Fibroblast of skin of left biceps (primary cell): ENCODE data around the gene PRR7.
A peak's percentile ranks its signal among the peaks of the same experiment; 100 is the strongest.
"Not testable (repeated sequence)": the region's sequence is repeated elsewhere in the genome, so short reads cannot be mapped to it uniquely, and the experiment has no call there.

ENCODE experiments used
- DNase-seq, 2 experiments: peaks; one replicate each; pipeline ENCODE4 v3.0.0-alpha.2; 2013; ENCODE audit warnings: low read depth in 2 of 2

The PRR7 gene, protein sequence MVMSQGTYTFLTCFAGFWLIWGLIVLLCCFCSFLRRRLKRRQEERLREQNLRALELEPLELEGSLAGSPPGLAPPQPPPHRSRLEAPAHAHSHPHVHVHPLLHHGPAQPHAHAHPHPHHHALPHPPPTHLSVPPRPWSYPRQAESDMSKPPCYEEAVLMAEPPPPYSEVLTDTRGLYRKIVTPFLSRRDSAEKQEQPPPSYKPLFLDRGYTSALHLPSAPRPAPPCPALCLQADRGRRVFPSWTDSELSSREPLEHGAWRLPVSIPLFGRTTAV

GRCh38 chr5:177446200-177447065, at the start of gene PRR7:
PRR7 (plus strand) TSS chr5:177446814; CDS start chr5:177455068, 8,254 bp downstream.
- DNase-seq: peak in 1 of 2 experiments; percentile 18

GRCh38 chr5:177397875-177398390, 48.7 kb upstream of the PRR7 start:
- no peak for DNase-seq

DNA sequence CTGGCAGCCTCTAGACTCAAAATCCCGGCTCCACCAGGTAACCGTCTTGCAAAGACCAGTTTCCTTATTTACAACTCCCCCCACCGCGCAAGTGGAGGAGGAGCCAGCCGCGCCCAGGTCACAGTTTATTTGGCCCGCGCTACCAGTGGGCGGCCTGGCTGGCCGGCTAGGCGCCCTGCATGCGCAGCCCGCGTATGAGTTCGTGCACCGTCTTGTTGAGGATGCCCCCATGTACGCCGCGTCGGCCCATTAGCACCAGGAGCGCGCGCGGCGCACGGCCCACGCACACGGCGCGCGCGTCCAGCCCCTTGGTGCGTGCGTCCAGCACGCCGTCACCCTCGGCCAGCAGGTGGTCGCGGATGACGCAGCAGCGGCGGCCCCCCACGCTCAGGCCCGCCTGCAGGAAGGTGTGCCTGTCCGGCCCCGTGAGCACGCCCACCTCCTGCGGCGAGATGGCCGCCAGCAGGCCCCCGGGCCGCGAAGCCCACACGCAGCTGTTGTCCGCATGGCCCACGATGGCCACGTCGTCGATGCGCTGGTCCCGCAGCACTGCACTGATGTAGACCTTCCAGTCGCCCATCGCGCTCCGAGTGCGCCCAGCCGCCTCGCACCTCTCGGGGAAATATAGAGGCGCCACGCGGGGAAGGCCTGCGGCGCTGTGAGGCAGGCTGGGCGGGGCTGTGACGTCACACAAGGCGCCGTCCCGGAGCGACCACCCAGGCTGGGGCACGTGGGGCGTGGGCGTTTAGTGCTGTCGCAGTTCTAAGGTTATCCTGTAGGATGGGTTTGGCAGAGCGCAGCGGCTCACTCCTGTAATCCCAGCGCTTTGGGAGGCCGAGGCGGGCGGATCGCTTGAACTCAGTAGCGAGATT, 46.4 kb upstream of the PRR7 start, which contains the start of gene PFN3:
Gene PFN3 (minus strand): TSS at position 665 of the 872 bp plus-strand sequence. CDS start 85 bp downstream, at position 580.
- no peak for DNase-seq

- no peak for DNase-seq
These were observed 44.2 kb upstream of the PRR7 start for GRCh38 chr5:177402271-177403043.

GRCh38 chr5:177403102-177403791, 43.4 kb upstream of the PRR7 start:
- DNase-seq: no peak

DNA sequence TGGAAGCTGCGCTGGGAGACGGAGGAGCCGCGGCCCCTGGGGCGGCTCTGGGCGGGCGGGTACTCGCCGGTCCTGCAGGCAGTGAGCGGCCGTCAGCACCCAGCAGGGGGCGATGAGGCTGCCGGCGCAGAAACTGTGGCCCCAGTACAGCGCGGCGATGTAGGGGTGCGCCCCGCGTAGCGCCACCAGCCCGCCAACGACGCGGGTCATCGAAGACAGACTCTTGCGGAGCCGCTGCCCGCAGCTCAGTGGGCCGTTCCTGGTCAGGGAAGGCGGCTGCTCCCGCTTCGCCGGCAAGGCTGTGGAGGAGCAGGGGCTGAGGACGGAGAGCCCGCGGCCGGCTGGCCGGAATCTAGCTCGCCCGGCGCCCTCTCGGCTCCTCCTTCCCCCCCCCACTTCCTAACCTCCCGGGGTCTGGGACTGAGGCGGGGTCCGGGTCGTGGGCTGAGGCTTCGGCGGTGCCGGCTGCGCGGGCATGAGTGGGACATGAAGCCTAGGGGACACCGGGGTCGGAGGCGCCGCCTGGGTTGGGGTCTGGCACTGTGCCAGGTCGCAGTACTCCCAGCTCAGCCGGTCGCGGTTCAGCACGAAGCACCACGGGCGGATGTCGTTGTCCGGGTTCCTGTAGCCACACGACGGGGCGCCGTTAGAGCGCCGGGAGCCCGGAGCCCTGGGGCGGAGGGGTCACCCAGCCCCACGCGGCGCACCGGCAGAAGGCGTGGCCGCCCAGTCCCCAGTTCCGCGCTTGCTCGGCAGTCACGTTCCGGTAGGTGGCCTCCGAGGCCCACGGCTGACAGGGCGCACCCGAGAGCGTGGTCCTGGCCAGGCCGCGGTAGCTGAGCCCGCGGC, 42.6 kb upstream of the PRR7 start:
- DNase-seq: no peak

GRCh38 chr5:177404641-177405179, 41.9 kb upstream of the PRR7 start:
- DNase-seq: no peak

DNA sequence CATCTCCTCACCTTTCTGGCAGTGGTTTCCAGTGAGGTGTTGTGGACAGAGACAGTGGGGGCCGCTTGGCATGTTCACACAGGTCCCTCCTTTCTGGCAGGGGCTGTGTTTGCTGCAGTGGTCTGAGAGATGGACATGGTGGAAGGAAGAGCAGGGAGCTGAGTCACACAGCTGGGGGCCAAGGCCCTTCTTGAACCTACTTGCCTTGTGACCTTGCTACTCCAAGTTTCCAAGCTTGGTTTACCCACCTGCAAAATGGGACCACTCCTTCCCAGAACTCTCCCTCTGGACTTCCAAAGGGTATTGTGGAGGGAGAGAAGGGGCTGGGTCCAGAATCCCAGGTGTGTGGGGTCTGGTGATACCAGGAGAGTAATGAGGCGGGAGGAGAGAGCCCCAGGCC, 41.3 kb upstream of the PRR7 start:
- DNase-seq: no peak

DNA sequence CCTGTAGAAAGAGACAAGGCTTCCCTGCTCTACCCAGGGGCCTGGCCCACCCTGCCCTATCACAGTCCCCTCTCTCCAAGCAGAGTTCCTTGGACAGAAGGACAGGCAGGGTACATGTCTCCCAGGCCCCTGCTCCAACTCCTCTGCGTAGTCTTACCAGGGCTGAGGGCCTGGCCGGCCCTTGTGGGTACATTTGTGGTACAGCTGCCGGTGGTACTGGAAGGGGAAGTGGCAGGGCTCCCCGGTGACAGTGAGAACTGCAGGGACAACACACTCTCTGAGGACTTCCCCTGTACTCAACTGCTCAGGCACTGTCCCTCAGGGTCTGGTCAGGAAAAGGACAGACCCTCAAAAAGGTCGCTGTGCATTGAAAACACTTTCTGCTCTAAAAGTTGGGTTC, 40.8 kb upstream of the PRR7 start:
- no peak for DNase-seq

DNA sequence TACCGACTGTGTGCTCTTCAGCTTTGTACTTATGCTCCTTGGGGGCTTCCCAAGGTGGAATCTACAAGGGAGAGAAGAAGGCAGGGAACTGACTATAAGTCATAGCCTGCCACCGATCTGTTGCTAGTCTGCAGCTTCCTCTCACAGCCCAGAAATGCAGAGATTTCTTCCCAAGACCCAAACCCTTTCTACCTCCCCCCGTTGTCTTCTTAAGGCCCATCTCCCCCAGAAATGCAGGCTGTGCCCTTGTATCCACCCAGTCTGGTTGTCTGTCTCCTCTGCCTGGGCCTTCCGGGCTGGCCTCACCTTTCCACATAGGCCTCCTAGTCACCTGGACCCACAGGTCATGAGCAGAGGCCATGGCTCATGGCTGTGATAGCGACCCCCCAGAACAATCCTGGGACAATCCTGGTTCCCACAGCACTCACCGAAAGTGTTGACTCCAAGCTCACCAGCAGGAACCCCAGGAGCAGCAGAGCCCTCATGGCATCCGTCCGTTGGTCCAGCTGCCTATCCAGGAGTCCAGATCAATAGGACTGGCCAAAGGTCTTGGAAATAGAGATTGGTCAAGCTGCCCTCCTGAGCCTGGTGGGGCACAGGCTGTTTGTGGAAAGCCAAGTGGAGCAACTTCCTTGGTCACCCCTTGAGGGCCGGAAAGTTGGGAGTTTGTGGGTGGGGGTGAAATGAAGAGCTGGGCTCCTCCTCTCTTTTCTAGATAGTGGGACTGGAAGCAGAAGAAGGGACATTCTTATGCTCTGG, 37.4 kb upstream of the PRR7 start, which contains the start of gene F12:
Gene F12 (minus strand): TSS at position 522 of the 759 bp plus-strand sequence. CDS start 37 bp downstream, at position 485.
- DNase-seq: no peak

- DNase-seq: no peak
These were observed 36.0 kb upstream of the PRR7 start for GRCh38 chr5:177410575-177410974.

GRCh38 chr5:177412603-177413233, 33.9 kb upstream of the PRR7 start:
- DNase-seq: no peak

DNA sequence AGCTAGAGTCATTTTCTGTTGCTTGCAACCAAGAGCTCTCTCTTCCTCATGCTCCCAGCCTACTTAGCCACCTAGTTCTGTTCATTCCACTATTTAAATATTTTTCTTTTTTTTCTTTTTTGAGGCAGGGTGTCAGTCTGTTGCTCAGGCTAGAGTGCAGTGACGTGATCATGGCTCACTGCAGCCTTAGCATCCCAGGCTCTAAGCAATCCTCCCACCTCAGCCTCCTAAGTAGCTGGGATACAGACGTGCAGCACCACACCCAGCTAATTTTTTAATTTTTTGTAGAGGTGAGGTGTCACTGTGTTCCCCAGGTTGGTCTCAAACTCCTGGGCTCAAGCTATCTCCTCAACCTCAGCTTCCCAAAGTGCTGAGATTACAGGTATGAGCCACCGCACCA, 32.1 kb upstream of the PRR7 start:
- DNase-seq: no peak

GRCh38 chr5:177417081-177417480, 29.5 kb upstream of the PRR7 start:
- DNase-seq: not testable (repeated sequence)

DNA sequence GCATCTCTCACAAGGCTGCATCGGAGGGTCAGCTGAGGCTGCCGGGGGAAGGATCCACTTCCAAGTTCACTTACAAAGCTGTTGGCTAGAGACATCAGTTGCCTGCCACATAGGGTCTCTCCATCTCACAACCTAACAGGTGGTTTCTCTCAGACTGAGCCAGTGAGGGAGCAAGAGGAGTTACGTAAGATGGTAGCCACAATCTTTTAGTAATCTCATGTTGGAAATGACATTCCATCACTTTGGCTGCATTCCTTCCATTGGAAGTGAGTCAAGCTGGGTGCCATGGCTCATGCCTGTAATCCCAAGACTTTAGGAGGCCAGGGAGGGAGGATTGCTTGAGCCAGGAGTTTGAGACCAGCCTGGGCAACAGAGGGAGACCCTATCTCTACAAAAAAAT, 27.6 kb upstream of the PRR7 start:
- peak; percentile 30 to 34 for DNase-seq

DNA sequence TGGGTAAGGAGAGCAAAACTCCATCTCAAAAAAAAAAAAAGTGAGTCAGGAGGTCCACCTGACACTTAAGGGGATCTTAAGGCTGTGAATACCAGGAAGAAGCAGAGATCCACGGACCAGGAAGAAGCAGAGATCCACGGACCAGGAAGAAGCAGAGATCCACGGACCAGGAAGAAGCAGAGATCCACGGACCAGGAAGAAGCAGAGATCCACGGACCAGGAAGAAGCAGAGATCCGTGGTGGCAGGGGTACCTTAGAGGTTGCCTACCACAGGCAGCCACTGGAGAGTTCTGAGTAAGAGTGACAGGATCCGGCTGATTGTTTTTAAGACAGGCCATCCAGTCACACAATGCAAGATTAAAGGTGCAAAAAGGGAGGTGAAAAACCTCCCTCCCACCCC, 26.1 kb upstream of the PRR7 start:
- not testable (repeated sequence) for DNase-seq

- DNase-seq: no peak
These were observed 25.4 kb upstream of the PRR7 start for GRCh38 chr5:177421062-177421798.
